NCI-H2029 (cell line): Measurements from ENCODE around the gene TRIOBP.

ENCODE experiments used
- DNase-seq: peaks from one replicate; lab custom pipeline; 2025; lab: John Stamatoyannopoulos, UW

TRIOBP gene

GRCh38 chr22:37806409-37807333 lies 109.8 kb downstream of the TRIOBP start:
- DNase-seq: no peak

DNA sequence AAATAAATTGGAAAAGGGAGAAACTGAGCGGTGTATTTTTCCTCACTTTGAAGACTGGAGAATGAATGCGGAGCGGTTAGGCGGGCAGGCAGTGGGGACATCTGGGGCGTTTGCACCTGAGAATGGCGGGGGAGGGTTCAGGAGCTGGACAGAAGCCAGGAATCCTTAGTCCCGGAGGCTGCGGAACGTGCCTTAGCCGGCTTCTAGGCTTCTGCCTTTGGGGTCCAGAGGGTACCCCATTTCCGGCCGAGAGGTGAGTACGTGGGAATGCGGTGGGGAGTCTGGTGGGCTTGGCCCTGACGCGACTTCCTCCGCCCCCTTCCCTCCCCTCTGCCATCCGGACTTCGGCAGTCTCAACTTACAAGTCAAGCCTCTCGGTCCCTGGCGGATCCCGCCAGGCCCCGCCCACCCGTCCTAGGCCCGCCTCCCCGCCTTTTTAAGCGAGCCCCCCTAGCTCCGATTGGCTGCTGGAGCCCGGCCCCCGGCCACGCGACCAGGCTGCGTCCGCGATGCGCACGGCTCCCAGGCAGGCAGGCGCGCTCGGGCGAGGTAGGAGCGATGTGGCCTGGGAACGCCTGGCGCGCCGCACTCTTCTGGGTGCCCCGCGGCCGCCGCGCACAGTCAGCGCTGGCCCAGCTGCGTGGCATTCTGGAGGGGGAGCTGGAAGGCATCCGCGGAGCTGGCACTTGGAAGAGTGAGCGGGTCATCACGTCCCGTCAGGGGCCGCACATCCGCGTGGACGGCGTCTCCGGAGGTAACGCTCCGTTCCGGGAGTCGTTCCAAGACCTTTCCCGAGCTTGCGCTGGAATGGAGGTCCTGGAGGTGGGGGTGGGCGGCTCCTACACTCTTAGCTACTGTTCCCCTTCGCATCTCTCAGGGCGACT lies 110.8 kb downstream of the TRIOBP start, which contains the start of gene GCAT:
TSS of gene GCAT (plus strand) at position 525 of the 884 bp plus-strand sequence. CDS start at position 559, 34 bp downstream.
- DNase-seq: peak; percentile 91

- DNase-seq: no peak
Observed at GRCh38 chr22:37808294-37808657, 111.4 kb downstream of the TRIOBP start.

- no peak for DNase-seq
Observed at GRCh38 chr22:37809672-37810333, 113.0 kb downstream of the TRIOBP start.

- DNase-seq: no peak
Observed at GRCh38 chr22:37811867-37812266, 115.0 kb downstream of the TRIOBP start.

DNA sequence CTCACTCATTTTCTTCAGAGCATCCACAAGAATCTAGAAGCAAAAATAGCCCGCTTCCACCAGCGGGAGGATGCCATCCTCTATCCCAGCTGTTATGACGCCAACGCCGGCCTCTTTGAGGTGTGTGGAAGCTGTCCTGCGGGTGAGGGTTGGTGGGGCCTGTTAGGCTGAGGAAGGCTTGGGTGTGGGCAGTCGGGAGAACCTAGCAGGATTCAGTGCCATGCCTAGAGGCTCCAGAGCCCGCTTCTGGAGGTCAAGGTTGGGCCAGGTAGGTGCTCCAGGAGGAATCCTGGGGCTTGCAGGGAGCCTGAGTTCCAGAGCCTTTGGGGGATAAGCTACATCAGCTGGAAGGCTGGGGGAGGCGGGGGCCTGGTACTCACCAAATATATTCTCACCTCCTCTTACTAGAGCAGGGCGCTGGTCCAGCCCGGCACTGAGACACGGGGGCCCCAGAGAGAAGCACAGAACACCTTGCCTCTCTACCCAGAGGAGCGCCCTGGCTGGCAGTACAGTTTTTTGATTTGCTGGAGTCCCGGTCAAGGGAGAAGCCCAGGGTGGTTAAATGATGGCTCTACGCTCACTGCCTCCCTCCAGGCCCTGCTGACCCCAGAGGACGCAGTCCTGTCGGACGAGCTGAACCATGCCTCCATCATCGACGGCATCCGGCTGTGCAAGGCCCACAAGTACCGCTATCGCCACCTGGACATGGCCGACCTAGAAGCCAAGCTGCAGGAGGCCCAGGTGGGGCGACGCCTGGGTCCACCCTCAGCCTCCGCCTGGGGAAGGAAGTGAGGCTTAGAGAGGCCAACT lies 116.2 kb downstream of the TRIOBP start:
- no peak for DNase-seq

DNA sequence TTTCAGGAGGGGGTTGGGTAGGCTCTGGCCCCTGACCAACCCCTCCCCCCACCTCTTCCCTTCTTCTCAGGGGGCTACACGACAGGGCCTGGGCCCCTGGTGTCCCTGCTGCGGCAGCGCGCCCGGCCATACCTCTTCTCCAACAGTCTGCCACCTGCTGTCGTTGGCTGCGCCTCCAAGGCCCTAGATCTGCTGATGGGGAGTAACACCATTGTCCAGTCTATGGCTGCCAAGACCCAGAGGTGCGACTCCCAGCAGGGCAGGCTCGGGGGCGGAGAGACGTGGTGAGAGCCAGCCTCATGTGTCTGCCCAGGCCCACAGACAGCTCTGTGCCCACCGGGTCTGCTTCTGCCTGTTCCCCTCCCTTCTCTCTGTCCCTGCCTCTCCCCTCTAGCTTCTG lies 118.7 kb downstream of the TRIOBP start:
- no peak for DNase-seq

DNA sequence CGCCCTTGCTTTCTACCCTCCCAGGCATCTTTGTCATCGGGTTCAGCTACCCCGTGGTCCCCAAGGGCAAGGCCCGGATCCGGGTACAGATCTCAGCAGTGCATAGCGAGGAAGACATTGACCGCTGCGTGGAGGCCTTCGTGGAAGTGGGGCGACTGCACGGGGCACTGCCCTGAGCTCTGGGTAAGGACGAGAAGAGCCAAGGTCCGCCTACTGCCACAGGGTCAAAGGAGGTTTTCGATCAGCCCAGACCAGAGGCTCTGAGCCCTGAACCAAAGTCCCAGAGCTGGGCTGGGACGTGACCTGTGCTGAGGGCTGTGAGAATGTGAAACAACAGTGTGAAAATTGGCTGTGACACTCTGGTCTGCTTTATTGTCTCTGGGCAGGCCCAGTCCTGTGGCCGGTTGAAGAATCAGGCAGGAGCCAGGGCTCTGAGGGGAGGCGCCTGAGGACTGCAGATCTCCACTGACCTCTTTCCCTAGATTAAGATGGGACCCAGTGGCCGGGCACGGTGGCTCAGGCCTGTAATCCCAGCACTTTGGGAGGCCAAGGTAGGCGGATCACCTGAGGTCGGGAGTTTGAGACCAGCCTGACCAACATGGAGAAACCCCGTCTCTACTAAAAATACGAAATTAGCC lies 119.8 kb downstream of the TRIOBP start:
- no peak for DNase-seq

- DNase-seq: peak; percentile 39
Observed at GRCh38 chr22:37817705-37818408, 121.0 kb downstream of the TRIOBP start.

- peak; percentile 34 for DNase-seq
Observed at GRCh38 chr22:37818409-37819104, 121.7 kb downstream of the TRIOBP start.

- no peak for DNase-seq
Observed at GRCh38 chr22:37819105-37819433, 122.2 kb downstream of the TRIOBP start.

- DNase-seq: no peak
Observed at GRCh38 chr22:37820350-37820749, 123.5 kb downstream of the TRIOBP start.

DNA sequence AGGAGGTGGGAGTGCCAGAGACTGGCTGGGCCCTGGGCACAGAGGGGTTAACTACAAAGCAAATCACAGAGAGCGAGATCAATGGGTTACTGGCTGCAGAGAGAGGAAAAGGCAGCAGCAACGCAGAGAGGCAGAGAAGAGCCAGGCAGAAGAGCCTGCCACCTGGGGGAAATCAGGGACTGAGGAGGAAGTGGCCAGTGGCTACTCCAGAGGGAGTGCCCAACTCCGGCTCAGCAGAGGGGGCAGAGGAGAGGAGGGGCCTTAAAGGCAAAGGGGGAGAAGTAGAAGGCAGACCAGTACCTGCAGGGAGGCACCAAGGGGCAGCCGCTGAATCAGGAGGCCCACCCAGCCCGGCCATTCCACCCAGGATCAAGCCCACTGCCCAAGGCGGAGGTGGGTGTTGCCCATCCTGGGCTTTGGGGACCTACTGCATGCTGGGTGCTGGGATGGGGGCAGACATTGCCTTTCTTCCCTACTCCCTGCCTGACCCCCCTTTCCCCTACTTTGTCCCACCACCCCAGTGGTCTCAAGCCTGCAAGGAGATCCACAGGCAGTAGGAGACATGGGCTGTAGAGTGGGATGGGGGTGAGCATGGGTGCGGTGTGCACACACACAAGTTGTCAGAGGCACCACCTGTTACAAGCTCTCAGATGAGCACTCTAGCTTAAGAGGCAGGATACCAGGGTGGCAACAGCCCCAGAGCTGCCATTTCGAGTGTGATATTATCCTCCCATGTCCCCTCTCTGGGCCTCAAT lies 125.4 kb downstream of the TRIOBP start:
- no peak for DNase-seq

- peak; percentile 17 for DNase-seq
Observed at GRCh38 chr22:37823134-37823985, 126.5 kb downstream of the TRIOBP start, which contains the start of gene GALR3. Gene GALR3 (plus strand): TSS chr22:37823382. CDS start chr22:37823407, 25 bp downstream.

- no peak for DNase-seq
Observed at GRCh38 chr22:37824674-37825641, 128.1 kb downstream of the TRIOBP start.
